K562 (cell line): Measurements from ENCODE around the gene ALS2CL. TPM values are rescaled to one million over a fixed set of nuclear protein-coding genes. Genes with fewer than 3 reads are reported as not detected.

ENCODE experiments used
- ATAC-seq: fragments of 200-7000 bp; cut with Tn5 transposase; 3 replicates; pipeline ENCODE4 v1.9.1; 2020; ENCODE audit warnings: moderate library complexity
- BruUV-seq: library from RNA; stranded (reverse); fragments of 400-500 nt; replicated peaks from 2 replicates; lab custom pipeline; 2021; lab: Mats Ljungman, UMichigan
- CTCF ChIA-PET: fragments of 300-600 bp; formaldehyde crosslinking; extraction: SDS; loops from one replicate; lab custom pipeline; 2021; ENCODE audit warnings: low intra/inter-chr PET ratio; lab: Yijun Ruan, JAX
- POLR2A ChIA-PET: fragments of 300-600, 350-650 bp; sonication (Branson Sonifier 250); formaldehyde crosslinking; extraction: SDS; loops from one replicate; lab custom pipeline; 2021; ENCODE audit warnings: antibody characterized with exemption, inconsistent platforms; lab: Yijun Ruan, JAX
- DNase-seq, 4 experiments: peaks; one replicate each; pipeline versions ENCODE4 v3.0.0 to v3.0.0-alpha.2; 2011 to 2018; ENCODE audit warnings: low spot score in 3 of 4, mixed read lengths in 3 of 4; ENCODE audit errors: extremely low read depth in 1 of 4
- FAIRE-seq: peaks from 2 replicates; lab custom pipeline; 2011; peaks lifted over from hg19 to GRCh38; lab: Jason Lieb, UNC
- H2AFZ ChIP-seq: 2 replicates; pipeline ENCODE4 v1.6.0; 2011; ENCODE audit warnings: low read depth, low read length, control low read depth, inconsistent platforms
- H3K27ac ChIP-seq: fragments of 200-600 bp; 3 replicates; pipeline ENCODE4 v1.8.0; 2011; ENCODE audit warnings: low read depth, mild to moderate bottlenecking, control low read depth, inconsistent platforms, low read length, moderate library complexity, mixed read lengths; ENCODE audit errors: extremely low read depth
- H3K27me3 ChIP-seq, 2 experiments: fragments of 300-600 bp in 1 of 2; 2 replicates in 1 of 2; 3 replicates in 1 of 2; pipeline versions ENCODE4 v1.6.0 to v1.8.0; 2011; ENCODE audit warnings: inconsistent platforms in 2 of 2, low read length in 2 of 2, mild to moderate bottlenecking in 1 of 2, mixed read lengths in 1 of 2, moderate library complexity in 1 of 2; ENCODE audit not compliant: control insufficient read depth in 2 of 2, insufficient read depth in 2 of 2
- H3K36me3 ChIP-seq: fragments of 300-600 bp; 3 replicates; pipeline ENCODE4 v1.8.0; 2011; ENCODE audit warnings: mild to moderate bottlenecking, low read length, inconsistent platforms; ENCODE audit not compliant: control insufficient read depth, insufficient read depth
- H3K4me1 ChIP-seq, 2 experiments: fragments of 200-600 bp in 1 of 2; replicated peaks in 1 of 2; 2 replicates in 1 of 2; 3 replicates in 1 of 2; pipeline versions ENCODE4 v1.5.1 to v1.8.0; 2011; ENCODE audit warnings: inconsistent platforms in 2 of 2, low read length in 2 of 2, mild to moderate bottlenecking in 1 of 2, mixed read lengths in 1 of 2, moderate library complexity in 1 of 2; ENCODE audit not compliant: control insufficient read depth in 2 of 2, insufficient read depth in 2 of 2
- H3K4me2 ChIP-seq: 2 replicates; pipeline ENCODE4 v1.6.1; 2011; ENCODE audit warnings: low read length, control low read depth, inconsistent platforms, mixed read lengths; ENCODE audit not compliant: insufficient read depth
- H3K4me3 ChIP-seq: fragments of 200-600 bp; sonication (generic), shearing (Covaris generic); 2 replicates; pipeline ENCODE4 v1.5.1; 2016; ENCODE audit warnings: control low read depth, inconsistent platforms
- H3K79me2 ChIP-seq: fragments of 200-600 bp; 3 replicates; pipeline ENCODE4 v1.8.0; 2011; ENCODE audit warnings: low read length, inconsistent platforms; ENCODE audit not compliant: control insufficient read depth, insufficient read depth
- H3K9ac ChIP-seq, 2 experiments: 2 replicates each; pipeline versions ENCODE4 v1.6.0 to v1.6.1; 2011; ENCODE audit warnings: low read depth in 2 of 2, low read length in 2 of 2, control low read depth in 1 of 2, inconsistent platforms in 1 of 2, mild to moderate bottlenecking in 1 of 2, mixed read lengths in 1 of 2; ENCODE audit not compliant: insufficient read depth in 1 of 2
- H3K9me1 ChIP-seq: one replicate; pipeline ENCODE4 v1.6.0; 2011; ENCODE audit warnings: inconsistent platforms, mild to moderate bottlenecking, low read length, moderate library complexity; ENCODE audit not compliant: control insufficient read depth, insufficient read depth
- H3K9me3 ChIP-seq: replicated peaks from 2 replicates; pipeline ENCODE4 v1.5.1; 2011; ENCODE audit warnings: low read depth, low read length, inconsistent platforms; ENCODE audit not compliant: control insufficient read depth, insufficient read depth
- H4K20me1 ChIP-seq: replicated peaks from 2 replicates; pipeline ENCODE4 v1.6.1; 2011; ENCODE audit warnings: low read length, inconsistent platforms, mixed read lengths; ENCODE audit not compliant: control insufficient read depth, insufficient read depth
- BRD9 ChIP-seq: fragments of 450-650 bp; IDR thresholded peaks from 2 replicates; pipeline ENCODE4 v1.6.1; 2018; ENCODE audit warnings: low read depth; ENCODE audit not compliant: partially characterized antibody
- MNT ChIP-seq, 2 experiments: fragments of 450-650 bp; conservative IDR thresholded peaks; 2 replicates each; pipeline ENCODE4 v1.6.1; 2017; ENCODE audit warnings: mild to moderate bottlenecking in 2 of 2, moderate library complexity in 2 of 2
- NCOR1 ChIP-seq: fragments of 450-650 bp; IDR thresholded peaks from 2 replicates; pipeline ENCODE4 v1.6.1; 2016; ENCODE audit warnings: mild to moderate bottlenecking, moderate library complexity
- SIRT6 ChIP-seq: IDR thresholded peaks from one replicate; pipeline ENCODE4 v1.6.1; 2012; ENCODE audit warnings: low read depth, mild to moderate bottlenecking, control low read depth, inconsistent platforms, low read length, moderate library complexity
- SLC30A9 ChIP-seq: fragments of 250-450 bp; sonication (Bioruptor Pico); IDR thresholded peaks from 2 replicates; pipeline ENCODE4 v1.8.0; 2022; ENCODE audit warnings: mild to moderate bottlenecking, moderate library complexity
- SMARCA4 ChIP-seq: fragments of 450-650 bp; IDR thresholded peaks from 2 replicates; pipeline ENCODE4 v1.6.1; 2016
- SNRNP70 ChIP-seq: fragments of 200-400 bp; formaldehyde crosslinking; optimal IDR thresholded peaks from 2 replicates; pipeline ENCODE3; 2017; ENCODE audit warnings: low read depth, low read length
- SP1 ChIP-seq: sonication (generic); formaldehyde crosslinking; IDR thresholded peaks from 2 replicates; pipeline ENCODE4 v1.8.1; 2022; ENCODE audit warnings: mild to moderate bottlenecking, missing genetic modification reagents
- TAL1 ChIP-seq: fragments of 450-650 bp; IDR thresholded peaks from 2 replicates; pipeline ENCODE4 v1.6.1; 2016; ENCODE audit warnings: mild to moderate bottlenecking
- ZHX1 ChIP-seq: fragments of 150-350 bp; conservative IDR thresholded peaks from 2 replicates; pipeline ENCODE4 v1.6.1; 2014; ENCODE audit warnings: low read length
- ZKSCAN3 ChIP-seq: fragments of 250-450 bp; sonication (Bioruptor Pico); IDR thresholded peaks from 2 replicates; pipeline ENCODE4 v1.4.0; 2020
- ZNF217 ChIP-seq: sonication (generic); formaldehyde crosslinking; IDR thresholded peaks from 2 replicates; pipeline ENCODE4 v1.8.0; 2022; ENCODE audit warnings: mild to moderate bottlenecking, missing genetic modification reagents
- WGBS: fragments of 100-300 bp; shearing (Covaris generic); methylation state at CpG from one replicate; pipeline ENCODE4 v1.1.6; 2016; ENCODE audit warnings: low coverage, mixed read lengths; ENCODE audit not compliant: insufficient coverage; ENCODE audit errors: missing lambda C conversion rate; 5-methylcytosine and 5-hydroxymethylcytosine counted together
- in situ Hi-C: fragments of 300-500 bp; cut with MboI; formaldehyde crosslinking; loops from 4 replicates; pipeline ENCODE4 v1.15.0; 2018; ENCODE audit warnings: inconsistent platforms, mixed read lengths
- intact Hi-C: fragments of 100-400 bp; cut with micrococcal nuclease; formaldehyde crosslinking; loops from 2 replicates; pipeline ENCODE4 v1.14.2; 2022
- polyA plus RNA-seq, 8 experiments: library from polyadenylated mRNA; depleted of rRNA in 4 of 8; stranded (reverse) in 5 of 8; unstranded in 3 of 8; fragments of >200 nt; fragmentation: Nextera tagmentation in 2 of 8; fragmentation: Illumina TruSeq in 1 of 8; extraction: Ambion mirVana in 2 of 8; extraction: Trizol in 1 of 8; gene quantifications; 2 replicates each; pipeline versions ENCODE4 v1.2.1 to v1.2.3, GENCODE V29; 2011 to 2014; ENCODE audit warnings: inconsistent platforms in 1 of 8, missing spikeins in 1 of 8
- total RNA-seq, 7 experiments: library from RNA; depleted of rRNA in 6 of 7; stranded (reverse); fragments of >200 nt in 6 of 7; fragmentation: Illumina TruSeq in 2 of 7; extraction: Trizol in 2 of 7; gene quantifications; 2 replicates each; pipeline versions ENCODE4 v1.2.1 to v1.2.3, GENCODE V29; 2011 to 2021; ENCODE audit warnings: low replicate concordance in 1 of 7
- TF ChIP-seq, protein P1 (sequence below): sonication (generic); formaldehyde crosslinking; IDR thresholded peaks from 2 replicates; pipeline ENCODE4 v1.8.0; 2022; ENCODE audit warnings: missing genetic modification reagents, mild to moderate bottlenecking, borderline replicate concordance
- TF ChIP-seq, protein P2 (sequence below): fragments of 450-650 bp; formaldehyde crosslinking; conservative IDR thresholded peaks from 2 replicates; pipeline ENCODE4 v1.4.0; 2022; ENCODE audit warnings: mild to moderate bottlenecking, missing genetic modification characterization

ALS2CL gene
- total and polyA plus RNA-seq, 9 of the 15 experiments (the other 6 are each of a cell fraction or from before 2014, with no cell fraction given) = 0.03 to 0.13 (median 0.05) TPM; not detected in 3

GRCh38 chr3:46710671-46711295 lies 17.3 kb upstream of the ALS2CL start:
- Histone ChIP-seq H3K4me1 (no peaks in the 10 kb centered on the region), H3K36me3 (no peaks in the 10 kb centered on the region), H4K20me1 (peaks cover 25% of the 10 kb centered on the region), H3K4me2 (no peak overlapping the region), H3K9me3 (no peaks in the 10 kb centered on the region), H3K27me3 (peaks cover 12 to 64% of the 10 kb centered on the region in 2 experiments; a peak in 4 of 5 replicates), H3K79me2 (no peaks in the 10 kb centered on the region), H3K9me1 (no peaks in the 10 kb centered on the region), H3K27ac (no peak overlapping the region), H3K4me3 (no peak overlapping the region), H3K9ac (no peak overlapping the region), H2AFZ (no peak overlapping the region)
- 3% methylated on average over 6 of the region's 6 CpGs for WGBS
- in situ Hi-C loops = loop anchor here (10.0 kb wide), 1 partner anchor 644 kb away; no protein-coding TSS in a partner anchor
- DNase-seq (no peak), ATAC-seq (no peak), FAIRE-seq (no peak)
- ChIA-PET POLR2A (interaction anchor here (0.6 to 1.1 kb wide), 5 partner anchors 9 to 542 kb away, joined by 3 to 6 read pairs (median 3); partner anchors contain the start of gene NBEAL2), CTCF (no interaction called here)
- no TSS peak for BruUV-seq
- intact Hi-C loops = no loop called here
- no peak for TF ChIP-seq SNRNP70
- TF ChIP-seq, protein P1, sequence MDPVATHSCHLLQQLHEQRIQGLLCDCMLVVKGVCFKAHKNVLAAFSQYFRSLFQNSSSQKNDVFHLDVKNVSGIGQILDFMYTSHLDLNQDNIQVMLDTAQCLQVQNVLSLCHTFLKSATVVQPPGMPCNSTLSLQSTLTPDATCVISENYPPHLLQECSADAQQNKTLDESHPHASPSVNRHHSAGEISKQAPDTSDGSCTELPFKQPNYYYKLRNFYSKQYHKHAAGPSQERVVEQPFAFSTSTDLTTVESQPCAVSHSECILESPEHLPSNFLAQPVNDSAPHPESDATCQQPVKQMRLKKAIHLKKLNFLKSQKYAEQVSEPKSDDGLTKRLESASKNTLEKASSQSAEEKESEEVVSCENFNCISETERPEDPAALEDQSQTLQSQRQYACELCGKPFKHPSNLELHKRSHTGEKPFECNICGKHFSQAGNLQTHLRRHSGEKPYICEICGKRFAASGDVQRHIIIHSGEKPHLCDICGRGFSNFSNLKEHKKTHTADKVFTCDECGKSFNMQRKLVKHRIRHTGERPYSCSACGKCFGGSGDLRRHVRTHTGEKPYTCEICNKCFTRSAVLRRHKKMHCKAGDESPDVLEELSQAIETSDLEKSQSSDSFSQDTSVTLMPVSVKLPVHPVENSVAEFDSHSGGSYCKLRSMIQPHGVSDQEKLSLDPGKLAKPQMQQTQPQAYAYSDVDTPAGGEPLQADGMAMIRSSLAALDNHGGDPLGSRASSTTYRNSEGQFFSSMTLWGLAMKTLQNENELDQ (CRISPR knock-in tag) = no peak
- no peak for TF ChIP-seq SIRT6
- TF ChIP-seq NCOR1 = no peak
- TF ChIP-seq SMARCA4 = no peak
- TF ChIP-seq ZHX1 = no peak
- TF ChIP-seq MNT (conservative IDR thresholded peaks at IDR 0.05) = no peak
- TF ChIP-seq, protein P2, sequence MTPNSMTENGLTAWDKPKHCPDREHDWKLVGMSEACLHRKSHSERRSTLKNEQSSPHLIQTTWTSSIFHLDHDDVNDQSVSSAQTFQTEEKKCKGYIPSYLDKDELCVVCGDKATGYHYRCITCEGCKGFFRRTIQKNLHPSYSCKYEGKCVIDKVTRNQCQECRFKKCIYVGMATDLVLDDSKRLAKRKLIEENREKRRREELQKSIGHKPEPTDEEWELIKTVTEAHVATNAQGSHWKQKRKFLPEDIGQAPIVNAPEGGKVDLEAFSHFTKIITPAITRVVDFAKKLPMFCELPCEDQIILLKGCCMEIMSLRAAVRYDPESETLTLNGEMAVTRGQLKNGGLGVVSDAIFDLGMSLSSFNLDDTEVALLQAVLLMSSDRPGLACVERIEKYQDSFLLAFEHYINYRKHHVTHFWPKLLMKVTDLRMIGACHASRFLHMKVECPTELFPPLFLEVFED = no peak
- TF ChIP-seq ZKSCAN3 (CRISPR knock-in tag) = no peak
- TF ChIP-seq ZNF217 (CRISPR knock-in tag) = no peak
- TF ChIP-seq BRD9 = no peak
- no peak for TF ChIP-seq SLC30A9 (CRISPR knock-in tag)
- TF ChIP-seq TAL1 = no peak
- no peak for TF ChIP-seq SP1
